D721Med (cell line): Measurements from ENCODE around the gene PCBP3.

Experiments used
- DNase-seq: peaks from one replicate; pipeline ENCODE4 v3.0.0; 2011; ENCODE audit warnings: low spot score; ENCODE audit not compliant: insufficient read length
- FAIRE-seq: peaks from 2 replicates; lab custom pipeline; 2011; peaks lifted over from hg19 to GRCh38; lab: Jason Lieb, UNC
- CTCF ChIP-seq: IDR thresholded peaks from 2 replicates; pipeline ENCODE4 v1.5.1; 2012; ENCODE audit warnings: mild to moderate bottlenecking, control low read depth; ENCODE audit not compliant: insufficient read depth; ENCODE audit errors: missing control alignments

Gene PCBP3

GRCh38 chr21:45791562-45792418, 148.3 kb downstream of the PCBP3 start:
- FAIRE-seq: no peak
- TF ChIP-seq CTCF: no peak
- no peak for DNase-seq

GRCh38 chr21:45792682-45793383, 149.3 kb downstream of the PCBP3 start:
- TF ChIP-seq CTCF: no peak
- FAIRE-seq (no peak), DNase-seq (no peak)

GRCh38 chr21:45794027-45794426, 150.5 kb downstream of the PCBP3 start:
- DNase-seq: no peak
- TF ChIP-seq CTCF: no peak
- no peak for FAIRE-seq

GRCh38 chr21:45796003-45796402, 152.5 kb downstream of the PCBP3 start:
- TF ChIP-seq CTCF: no peak
- FAIRE-seq (no peak), DNase-seq (no peak)

- FAIRE-seq: no peak
Observed at GRCh38 chr21:45797338-45797737, 153.8 kb downstream of the PCBP3 start.

GRCh38 chr21:45799765-45800338, 156.3 kb downstream of the PCBP3 start:
- TF ChIP-seq CTCF: no peak
- no peak for FAIRE-seq
- no peak for DNase-seq

More at GRCh38 chr21:45797338-45797737, 153.8 kb downstream of the PCBP3 start:
- no peak for DNase-seq
- no peak for TF ChIP-seq CTCF
